ENCODE results near the gene KCNMA1. TPM values are rescaled to one million over a fixed set of nuclear protein-coding genes. Genes with fewer than 3 reads are reported as not detected.

The KCNMA1 gene
- total RNA-seq, 1 experiment from 2014 or later = 0.49 TPM

DNA sequence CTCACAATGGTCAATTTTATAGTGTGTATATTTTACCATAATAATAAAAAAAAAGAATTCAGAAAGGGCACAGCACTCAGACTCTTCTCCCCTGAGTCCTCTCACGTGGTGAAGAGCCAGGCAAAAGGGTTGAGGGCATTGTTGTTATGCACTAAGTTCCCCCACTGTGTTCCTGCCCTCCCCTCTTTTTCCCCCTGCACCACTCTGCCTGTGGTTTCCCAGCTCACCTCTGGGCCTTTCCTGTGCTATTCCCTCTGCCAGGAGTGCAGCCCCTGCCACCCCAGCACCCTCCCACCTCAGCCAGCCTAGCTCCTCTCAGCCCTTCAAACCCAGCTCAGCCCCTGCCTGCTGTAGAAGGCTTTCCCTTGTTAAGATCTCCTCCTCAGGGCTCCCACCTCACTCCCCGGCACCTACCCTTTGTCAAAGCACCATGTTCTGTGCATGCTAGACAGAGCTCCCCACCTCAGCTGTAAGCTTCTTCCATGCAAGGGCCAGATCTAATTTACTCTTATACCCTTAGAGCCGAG is 108.5 kb downstream of the KCNMA1 start:
- intact Hi-C loops (cut with micrococcal nuclease) = no loop called here
- ChIA-PET CTCF (no interaction called here), RAD21 (ENCODE audit: low non-redundant PET in 1 of 2, low total read pairs in 2 of 2, uncharacterized antibody in 2 of 2, unreplicated experiment in 2 of 2) (no interaction called here), POLR2A (no interaction called here)
- Histone ChIP-seq H3K9ac (ENCODE audit: low read length) (no peak overlapping the region), H3K9me3 (ENCODE audit: control insufficient read depth in 1 of 2, insufficient read depth in 1 of 2, low read depth in 1 of 2, low read length in 2 of 2) (no peaks in the 10 kb centered on the region), H3K9me2 (ENCODE audit: insufficient read depth) (no peaks in the 10 kb centered on the region), H3K36me3 (ENCODE audit: control insufficient read depth in 1 of 2, insufficient read depth in 2 of 2, low read length in 2 of 2) (no peaks in the 10 kb centered on the region), H4K20me1 (ENCODE audit: insufficient read depth) (no peaks in the 10 kb centered on the region), H3K4me3 (replicated peaks in 1 of 2; ENCODE audit: low read depth in 1 of 2, low read length in 2 of 2) (no peak overlapping the region), H2AFZ (ENCODE audit: low read depth, low read length, poor library complexity, severe bottlenecking) (no peak overlapping the region), H3K4me2 (ENCODE audit: low read length) (no peak overlapping the region), H3K27ac (ENCODE audit: low read depth, low read length) (no peak overlapping the region), H3K79me2 (ENCODE audit: insufficient read depth, low read length) (no peaks in the 10 kb centered on the region), H3K27me3 (ENCODE audit: insufficient read depth, low read length) (no peaks in the 10 kb centered on the region), H3K4me1 (ENCODE audit: control insufficient read depth in 1 of 2, insufficient read depth in 2 of 2, low read length in 2 of 2) (peaks cover 27 to 58% of the 10 kb centered on the region in 2 experiments)
- DNase-seq (ENCODE audit: low read depth, low spot score) (no peak), ATAC-seq (no peak)
- TF ChIP-seq CTCF (IDR thresholded peaks at IDR 0.05 in 2 of 3, conservative IDR thresholded peaks at IDR 0.05 in 1 of 3; ENCODE audit: borderline replicate concordance in 1 of 3, insufficient read depth in 1 of 3, low read depth in 2 of 3, low read length in 2 of 3) (no peak), ELF1 (IDR thresholded peaks at IDR 0.05; ENCODE audit: borderline replicate concordance, low read depth) (no peak)
- BruUV-seq (replicated peaks) = no TSS peak

DNA sequence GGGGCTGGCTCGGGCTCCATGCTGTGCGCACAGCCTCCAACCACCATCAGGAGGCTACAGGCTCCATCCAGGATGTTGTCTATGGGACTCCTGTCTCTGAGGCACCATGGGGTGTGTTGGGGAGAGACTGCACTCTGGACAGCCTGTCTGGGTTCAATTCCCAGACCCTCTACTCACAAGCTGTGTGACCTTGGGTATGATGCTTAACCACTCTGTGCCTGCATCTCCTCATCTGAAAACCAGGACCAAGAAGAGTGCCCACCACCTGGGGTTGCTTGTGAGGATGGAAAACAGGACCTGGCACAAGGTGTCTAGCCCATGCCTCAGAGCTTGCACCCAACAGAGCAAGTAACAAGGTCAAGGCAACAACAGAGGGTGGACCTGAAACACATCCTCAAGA is 109.8 kb downstream of the KCNMA1 start:
- Histone ChIP-seq H3K9me2 (ENCODE audit: insufficient read depth) (no peaks in the 10 kb centered on the region), H3K79me2 (ENCODE audit: insufficient read depth, low read length) (no peaks in the 10 kb centered on the region), H3K36me3 (ENCODE audit: control insufficient read depth in 1 of 2, insufficient read depth in 2 of 2, low read length in 2 of 2) (no peaks in the 10 kb centered on the region), H4K20me1 (ENCODE audit: insufficient read depth) (no peaks in the 10 kb centered on the region), H3K27me3 (ENCODE audit: insufficient read depth, low read length) (no peaks in the 10 kb centered on the region), H3K4me1 (ENCODE audit: control insufficient read depth in 1 of 2, insufficient read depth in 2 of 2, low read length in 2 of 2) (peaks cover 23 to 45% of the 10 kb centered on the region in 2 experiments), H3K4me3 (replicated peaks in 1 of 2; ENCODE audit: low read depth in 1 of 2, low read length in 2 of 2) (no peak overlapping the region), H3K4me2 (ENCODE audit: low read length) (no peak overlapping the region), H3K9me3 (ENCODE audit: control insufficient read depth in 1 of 2, insufficient read depth in 1 of 2, low read depth in 1 of 2, low read length in 2 of 2) (no peaks in the 10 kb centered on the region), H2AFZ (ENCODE audit: low read depth, low read length, poor library complexity, severe bottlenecking) (no peak overlapping the region), H3K9ac (ENCODE audit: low read length) (no peak overlapping the region), H3K27ac (ENCODE audit: low read depth, low read length) (no peak overlapping the region)
- ChIA-PET POLR2A (no interaction called here), RAD21 (ENCODE audit: low non-redundant PET in 1 of 2, low total read pairs in 2 of 2, uncharacterized antibody in 2 of 2, unreplicated experiment in 2 of 2) (no interaction called here), CTCF (no interaction called here)
- no peak for TF ChIP-seq ZBTB33 (IDR thresholded peaks at IDR 0.05; ENCODE audit: extremely low read depth, insufficient replicate concordance, low read length)
- TF ChIP-seq EZH2 (IDR thresholded peaks at IDR 0.05) = no peak
- no peak for TF ChIP-seq POLR2A (IDR thresholded peaks at IDR 0.05; ENCODE audit: borderline replicate concordance, extremely low read depth, insufficient read depth, insufficient read length)
- TF ChIP-seq RAD21 (IDR thresholded peaks at IDR 0.05; ENCODE audit: low read depth) = no peak
- no peak for TF ChIP-seq ELF1 (IDR thresholded peaks at IDR 0.05; ENCODE audit: borderline replicate concordance, low read depth)
- TF ChIP-seq, protein P1, sequence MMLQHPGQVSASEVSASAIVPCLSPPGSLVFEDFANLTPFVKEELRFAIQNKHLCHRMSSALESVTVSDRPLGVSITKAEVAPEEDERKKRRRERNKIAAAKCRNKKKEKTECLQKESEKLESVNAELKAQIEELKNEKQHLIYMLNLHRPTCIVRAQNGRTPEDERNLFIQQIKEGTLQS (IDR thresholded peaks at IDR 0.05) = no peak
- no peak for TF ChIP-seq SP1 (IDR thresholded peaks at IDR 0.05; ENCODE audit: low read depth)
- no peak for TF ChIP-seq CTCF (IDR thresholded peaks at IDR 0.05 in 2 of 3, conservative IDR thresholded peaks at IDR 0.05 in 1 of 3; ENCODE audit: borderline replicate concordance in 1 of 3, insufficient read depth in 1 of 3, low read depth in 2 of 3, low read length in 2 of 3)
- no peak for TF ChIP-seq JUND (IDR thresholded peaks at IDR 0.05)
- no TSS peak for BruUV-seq (replicated peaks)
- DNase-seq (ENCODE audit: low read depth, low spot score) (no peak), ATAC-seq (no peak)
- intact Hi-C loops (cut with micrococcal nuclease) = no loop called here

Measured in HCT116 (cell line).